ENCODE data around the gene MINK1.
"Not testable (repeated sequence)": the region's sequence is repeated elsewhere in the genome, so short reads cannot be mapped to it uniquely, and the experiment has no call there.

MINK1 gene

GRCh38 chr17:4869058-4869998, 36.2 kb downstream of the MINK1 start:
- H3K4me3 Mint-ChIP-seq, H3K36me3 Mint-ChIP-seq, H3K9me3 Mint-ChIP-seq, H3K27ac Mint-ChIP-seq, H3K27me3 Mint-ChIP-seq, H3K4me1 Mint-ChIP-seq: not testable (repeated sequence)

GRCh38 chr17:4870855-4871254, 37.7 kb downstream of the MINK1 start:
- Mint-ChIP-seq H3K27ac (no peak overlapping the region), H3K9me3 (no peaks in the 10 kb centered on the region), H3K27me3 (no peaks in the 10 kb centered on the region), H3K4me1 (peaks cover 4% of the 10 kb centered on the region), H3K4me3 (no peak overlapping the region), H3K36me3 (peaks cover 2% of the 10 kb centered on the region)

GRCh38 chr17:4872786-4873185, 39.6 kb downstream of the MINK1 start:
- peaks cover 4% of the 10 kb centered on the region for H3K4me1 Mint-ChIP-seq
- peaks cover 2% of the 10 kb centered on the region for H3K36me3 Mint-ChIP-seq
- no peak overlapping the region for H3K4me3 Mint-ChIP-seq
- H3K27ac Mint-ChIP-seq = no peak overlapping the region
- H3K9me3 Mint-ChIP-seq = no peaks in the 10 kb centered on the region
- no peaks in the 10 kb centered on the region for H3K27me3 Mint-ChIP-seq

GRCh38 chr17:4877089-4877488, 43.9 kb downstream of the MINK1 start:
- Mint-ChIP-seq H3K27me3 (no peaks in the 10 kb centered on the region), H3K36me3 (peaks cover 3% of the 10 kb centered on the region), H3K9me3 (no peaks in the 10 kb centered on the region), H3K4me3 (no peak overlapping the region), H3K27ac (no peak overlapping the region), H3K4me1 (no peaks in the 10 kb centered on the region)

- no peaks in the 10 kb centered on the region for H3K27me3 Mint-ChIP-seq
- no peak overlapping the region for H3K27ac Mint-ChIP-seq
- peaks cover 3% of the 10 kb centered on the region for H3K36me3 Mint-ChIP-seq
- H3K4me1 Mint-ChIP-seq = no peaks in the 10 kb centered on the region
- no peaks in the 10 kb centered on the region for H3K9me3 Mint-ChIP-seq
- H3K4me3 Mint-ChIP-seq = no peak overlapping the region
Measured at GRCh38 chr17:4879601-4880000, 46.5 kb downstream of the MINK1 start.

GRCh38 chr17:4880857-4881256, 47.7 kb downstream of the MINK1 start:
- Mint-ChIP-seq H3K36me3 (peaks cover 3% of the 10 kb centered on the region), H3K27ac (no peak overlapping the region), H3K4me3 (no peak overlapping the region), H3K9me3 (no peaks in the 10 kb centered on the region), H3K27me3 (no peaks in the 10 kb centered on the region), H3K4me1 (no peaks in the 10 kb centered on the region)

GRCh38 chr17:4881761-4882555, 48.8 kb downstream of the MINK1 start:
- Mint-ChIP-seq H3K27me3 (no peaks in the 10 kb centered on the region), H3K27ac (peak overlapping the region; percentile 68), H3K9me3 (no peaks in the 10 kb centered on the region), H3K36me3 (peaks cover 4% of the 10 kb centered on the region), H3K4me3 (no peak overlapping the region), H3K4me1 (no peaks in the 10 kb centered on the region)

- Mint-ChIP-seq H3K9me3 (no peaks in the 10 kb centered on the region), H3K4me1 (peaks cover 4% of the 10 kb centered on the region), H3K27me3 (no peaks in the 10 kb centered on the region), H3K27ac (no peak overlapping the region), H3K4me3 (no peak overlapping the region), H3K36me3 (peaks cover 4% of the 10 kb centered on the region)
Measured at GRCh38 chr17:4884489-4884888, 51.3 kb downstream of the MINK1 start.

GRCh38 chr17:4886830-4887229, 53.7 kb downstream of the MINK1 start:
- Mint-ChIP-seq H3K27me3 (no peaks in the 10 kb centered on the region), H3K27ac (no peak overlapping the region), H3K4me3 (no peak overlapping the region), H3K9me3 (no peaks in the 10 kb centered on the region), H3K36me3 (peaks cover 5% of the 10 kb centered on the region), H3K4me1 (peaks cover 4% of the 10 kb centered on the region)

GRCh38 chr17:4887581-4887980, 54.4 kb downstream of the MINK1 start:
- no peaks in the 10 kb centered on the region for H3K27me3 Mint-ChIP-seq
- H3K9me3 Mint-ChIP-seq = no peaks in the 10 kb centered on the region
- H3K4me1 Mint-ChIP-seq = peaks cover 4% of the 10 kb centered on the region
- H3K36me3 Mint-ChIP-seq = peaks cover 5% of the 10 kb centered on the region
- H3K4me3 Mint-ChIP-seq = no peak overlapping the region
- no peak overlapping the region for H3K27ac Mint-ChIP-seq

GRCh38 chr17:4891411-4892410, 58.6 kb downstream of the MINK1 start:
- Mint-ChIP-seq H3K9me3 (no peaks in the 10 kb centered on the region), H3K4me1 (peaks cover 4% of the 10 kb centered on the region), H3K27ac (no peak overlapping the region), H3K36me3 (peaks cover 4% of the 10 kb centered on the region), H3K4me3 (no peak overlapping the region), H3K27me3 (no peaks in the 10 kb centered on the region)

GRCh38 chr17:4892499-4893221, 59.5 kb downstream of the MINK1 start:
- Mint-ChIP-seq H3K36me3 (peaks cover 4% of the 10 kb centered on the region), H3K9me3 (no peaks in the 10 kb centered on the region), H3K27me3 (no peaks in the 10 kb centered on the region), H3K27ac (no peak overlapping the region), H3K4me1 (peaks cover 4% of the 10 kb centered on the region), H3K4me3 (no peak overlapping the region)

GRCh38 chr17:4893272-4893671, 60.1 kb downstream of the MINK1 start:
- Mint-ChIP-seq H3K4me3 (no peak overlapping the region), H3K9me3 (no peaks in the 10 kb centered on the region), H3K36me3 (peaks cover 4% of the 10 kb centered on the region)

GRCh38 chr17:4893721-4894560, 60.8 kb downstream of the MINK1 start:
- no peak overlapping the region for H3K27ac Mint-ChIP-seq
- H3K4me3 Mint-ChIP-seq = no peak overlapping the region
- H3K9me3 Mint-ChIP-seq = no peaks in the 10 kb centered on the region
- H3K27me3 Mint-ChIP-seq = no peaks in the 10 kb centered on the region
- H3K36me3 Mint-ChIP-seq = peaks cover 4% of the 10 kb centered on the region
- H3K4me1 Mint-ChIP-seq = peaks cover 9% of the 10 kb centered on the region

More at GRCh38 chr17:4893272-4893671, 60.1 kb downstream of the MINK1 start:
- Mint-ChIP-seq H3K4me1 (peaks cover 5% of the 10 kb centered on the region), H3K27me3 (no peaks in the 10 kb centered on the region), H3K27ac (no peak overlapping the region)
